Stimulated activated CD4-positive, alpha-beta T cell treated with anti-CD3 and anti-CD28 coated beads, TNF-alpha, amount 100 ng/mL, for 24 hours (primary cell): ENCODE measurements around the gene PTPRN2.
"Not testable (repeated sequence)": the region's sequence is repeated elsewhere in the genome, so short reads cannot be mapped to it uniquely, and the experiment has no call there.

Experiments
- DNase-seq, 3 experiments: peaks; one replicate each; pipeline ENCODE4 v3.0.0-alpha.2; 2020; ENCODE audit warnings: low read depth in 3 of 3

Gene PTPRN2

DNA sequence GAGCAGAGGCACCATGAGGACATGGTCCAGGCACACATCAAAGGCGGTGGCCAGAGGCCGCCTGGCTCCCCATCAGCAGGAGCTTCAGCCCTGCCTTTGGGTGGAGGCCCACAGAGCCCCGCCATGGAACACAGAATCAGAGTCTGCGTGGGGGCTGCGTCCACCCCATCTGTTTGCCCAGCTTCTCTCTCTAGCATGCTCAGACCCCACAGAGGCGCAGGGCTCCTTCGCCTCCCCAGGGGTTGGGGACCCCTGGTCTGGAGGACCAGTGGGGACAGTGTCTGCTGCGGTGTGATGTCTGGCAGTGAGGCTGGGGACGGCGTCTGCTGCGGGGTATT, 321.9 kb downstream of the PTPRN2 start:
- no peak for DNase-seq

GRCh38 chr7:158264881-158265742, 322.5 kb downstream of the PTPRN2 start:
- no peak for DNase-seq

DNA sequence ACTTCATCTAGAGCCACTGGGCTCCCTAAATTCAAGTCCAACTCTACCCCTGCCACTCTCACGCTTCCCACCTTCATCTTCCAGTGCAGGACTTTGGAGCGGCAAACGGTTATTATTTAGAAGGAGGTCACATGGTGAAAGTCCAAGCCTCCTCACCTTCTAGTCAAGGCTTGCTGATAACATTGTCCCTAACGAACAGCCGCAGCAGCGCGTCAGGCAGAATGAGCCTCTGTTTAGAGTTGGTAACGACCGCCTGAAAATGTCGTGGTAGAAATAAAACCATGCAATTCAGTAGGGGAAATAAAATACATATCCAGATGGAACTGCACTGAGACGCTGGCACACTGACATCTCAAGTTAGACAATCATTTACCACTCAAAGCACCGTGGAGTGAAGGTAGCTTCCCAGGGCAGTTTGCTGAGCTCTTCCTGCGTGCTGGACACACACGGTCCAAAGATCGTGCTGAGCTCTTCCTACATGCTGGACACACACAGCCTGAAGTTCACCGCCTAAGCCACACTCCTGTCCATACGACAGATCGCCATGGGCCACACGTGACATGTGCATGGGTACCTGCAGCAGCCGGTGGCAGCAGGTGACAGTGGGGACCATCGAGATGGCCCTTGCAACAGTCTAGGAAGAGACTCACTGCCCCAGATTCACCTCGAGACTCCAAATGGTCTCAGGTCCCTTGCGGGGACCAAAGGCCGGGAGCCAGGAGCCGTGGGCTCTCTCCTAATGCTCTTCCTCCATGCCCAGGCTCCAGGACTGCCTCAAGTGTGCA, 323.5 kb downstream of the PTPRN2 start:
- no peak for DNase-seq

DNA sequence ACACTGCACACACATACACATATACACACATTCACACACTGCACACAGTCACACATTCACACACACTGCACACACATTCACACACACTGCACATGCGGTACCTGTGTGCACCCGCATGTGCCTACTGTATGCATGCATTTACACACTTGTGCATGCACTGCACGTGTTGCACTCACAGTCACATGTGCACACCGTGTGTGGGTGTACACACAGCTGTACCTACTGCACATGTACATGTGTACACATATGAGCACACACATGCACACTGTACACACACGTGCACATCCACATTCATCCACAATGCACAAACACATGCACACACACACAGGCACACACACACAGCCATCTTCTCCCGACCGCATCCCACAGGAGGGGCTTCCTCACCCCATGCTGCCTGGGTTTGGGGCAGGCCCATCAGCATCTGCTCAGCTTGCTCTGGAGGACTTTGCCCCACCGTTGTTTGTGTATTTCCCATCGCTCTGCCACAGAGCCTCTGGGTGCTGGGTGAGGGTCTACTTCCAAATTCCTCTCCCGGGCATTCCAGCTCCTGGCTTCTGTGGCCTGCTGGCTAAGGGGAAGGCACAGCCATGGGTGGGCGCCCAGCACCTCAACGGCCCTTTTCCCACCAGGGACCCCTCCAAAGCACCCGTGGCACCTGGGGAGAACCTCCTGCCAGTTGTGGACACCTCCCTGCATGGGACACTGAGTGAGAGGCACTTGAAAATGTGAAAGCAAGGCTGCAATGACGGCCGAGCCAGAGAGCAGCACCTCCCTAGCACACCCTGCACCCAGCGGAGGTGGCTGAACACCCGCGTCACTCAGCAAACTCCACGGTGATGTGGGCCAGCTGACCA, 324.3 kb downstream of the PTPRN2 start:
- no peak for DNase-seq

DNA sequence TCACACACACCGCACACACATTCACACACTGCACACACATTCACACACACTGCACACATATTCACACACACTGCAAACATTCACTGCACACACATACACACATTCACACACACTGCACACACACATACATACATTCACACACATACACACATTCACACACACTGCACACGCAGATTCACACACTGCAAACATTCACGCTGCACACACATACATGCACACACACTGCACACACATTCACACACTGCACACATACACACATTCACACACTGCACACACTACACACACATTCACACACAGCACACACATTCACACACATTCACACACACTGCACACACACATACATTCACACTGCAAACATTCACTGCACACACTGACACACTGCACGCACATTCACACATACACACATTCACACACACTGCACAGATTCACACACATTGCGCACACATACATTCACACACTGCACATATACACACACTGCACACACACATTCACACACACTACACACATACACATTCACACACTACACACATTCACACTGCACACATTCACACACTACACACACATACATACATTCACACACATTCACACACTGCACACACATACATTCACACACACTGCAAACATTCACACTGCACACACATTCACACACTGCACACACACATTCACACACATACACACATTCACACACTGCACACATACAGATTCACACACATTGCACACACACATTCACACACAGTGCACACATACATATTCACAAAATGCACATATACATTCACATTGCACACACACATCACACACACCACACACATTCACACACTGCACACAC, 325.1 kb downstream of the PTPRN2 start:
- no peak for DNase-seq

- no peak for DNase-seq
Observed at GRCh38 chr7:158261362-158262235, 326.0 kb downstream of the PTPRN2 start.

- no peak for DNase-seq
Observed at GRCh38 chr7:158260567-158261361, 326.9 kb downstream of the PTPRN2 start.

GRCh38 chr7:158259671-158260418, 327.8 kb downstream of the PTPRN2 start:
- DNase-seq, result no peak

GRCh38 chr7:158259141-158259540, 328.5 kb downstream of the PTPRN2 start:
- DNase-seq, result no peak

DNA sequence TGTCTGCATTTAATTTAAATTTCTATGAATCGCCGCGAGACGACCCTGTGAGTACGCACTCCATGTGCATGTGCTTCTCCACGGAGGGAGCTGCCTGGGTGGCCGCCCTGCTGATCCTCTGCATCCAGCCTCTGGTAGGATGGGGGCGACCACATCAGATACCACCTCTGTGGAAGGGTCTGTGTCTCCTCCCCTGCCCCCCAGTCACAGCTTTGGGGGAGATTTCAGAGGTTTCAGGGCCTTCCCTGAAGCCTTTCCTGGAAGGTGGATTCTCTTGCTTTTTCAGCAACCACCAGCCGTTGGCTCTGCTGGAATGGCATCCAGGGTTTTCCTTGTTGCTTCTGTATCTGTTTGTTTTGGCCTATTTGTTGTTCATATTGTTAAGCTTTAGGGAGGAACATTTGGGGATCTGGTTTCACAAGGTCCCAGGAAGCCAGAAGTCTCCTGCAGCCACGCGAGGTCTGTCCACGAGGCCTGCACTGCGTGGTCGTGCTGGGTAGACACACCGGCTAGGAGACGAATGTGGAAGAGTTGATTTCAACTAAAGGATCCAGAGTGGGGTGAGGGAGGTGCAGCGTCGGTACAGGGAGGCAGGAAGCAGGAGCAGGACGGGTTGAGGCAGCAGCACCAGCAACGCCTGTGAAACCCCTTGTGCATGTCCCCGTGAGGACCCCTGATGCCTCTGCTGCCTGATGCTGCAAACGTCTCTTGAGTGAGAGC, 329.1 kb downstream of the PTPRN2 start:
- DNase-seq, result no peak

- DNase-seq, result no peak
Observed at GRCh38 chr7:158257516-158258410, 329.9 kb downstream of the PTPRN2 start.

DNA sequence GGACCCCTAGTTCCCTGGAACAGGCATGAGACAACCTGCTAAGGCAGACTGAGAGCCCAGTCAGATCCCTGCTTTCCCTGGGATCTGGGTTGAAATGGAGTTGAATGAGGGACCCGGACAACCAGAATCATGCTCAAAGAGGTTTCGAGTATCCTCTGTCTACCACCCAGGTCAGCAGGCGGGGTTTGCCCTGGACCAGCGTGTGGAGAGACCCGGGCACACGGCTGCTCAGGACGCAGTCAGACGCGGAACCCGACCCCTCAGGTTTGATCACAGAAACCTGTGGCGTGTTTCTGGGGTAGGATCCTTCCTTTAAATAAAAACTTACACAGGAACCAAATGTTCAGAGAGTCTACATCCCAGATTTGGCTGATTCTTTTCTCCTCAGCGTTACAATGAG, 330.6 kb downstream of the PTPRN2 start:
- no peak for DNase-seq

- DNase-seq, result no peak
Observed at GRCh38 chr7:158256091-158256816, 331.4 kb downstream of the PTPRN2 start.

GRCh38 chr7:158255558-158255957, 332.1 kb downstream of the PTPRN2 start:
- DNase-seq, result no peak

- no peak for DNase-seq
Observed at GRCh38 chr7:158255156-158255555, 332.5 kb downstream of the PTPRN2 start.

DNA sequence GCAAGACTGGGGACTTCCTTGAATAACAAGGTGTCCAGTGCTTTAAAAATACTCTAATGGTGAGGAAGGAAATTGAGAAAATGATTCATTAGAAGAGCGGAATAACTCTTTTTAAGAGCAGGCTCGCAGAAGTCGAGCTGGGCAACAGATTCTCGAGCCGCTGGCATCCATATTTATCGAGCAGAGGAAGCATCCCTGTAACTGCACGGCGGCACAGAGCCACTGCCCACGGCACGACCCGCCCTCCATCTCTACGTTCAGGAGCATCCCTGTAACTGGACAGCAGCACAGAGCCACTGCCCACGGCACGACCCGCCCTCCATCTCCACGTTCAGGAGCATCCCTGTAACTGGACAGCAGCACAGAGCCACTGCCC, 334.0 kb downstream of the PTPRN2 start:
- not testable (repeated sequence) for DNase-seq
